Frontal cortex (tissue), 4 donors: Measurements from ENCODE around the gene RBM47. TPM values are rescaled to one million over a fixed set of nuclear protein-coding genes. Genes with fewer than 3 reads are reported as not detected.
"Not testable (repeated sequence)": the region's sequence is repeated elsewhere in the genome, so short reads cannot be mapped to it uniquely, and the experiment has no call there.

Experiments
- DNase-seq, 2 donors: peaks; one replicate each; pipeline ENCODE4 v3.0.0; 2012; ENCODE audit warnings: low spot score in 2 of 2
- FAIRE-seq: peaks from 2 replicates; lab custom pipeline; 2012; peaks lifted over from hg19 to GRCh38; lab: Jason Lieb, UNC
- total RNA-seq: library from RNA; depleted of rRNA; stranded (reverse); fragments of >200 nt; gene quantifications from one replicate; pipeline ENCODE4 v1.2.3, GENCODE V29; 2014
- donor health status: control.
- donor health status: control.
- donor health status: control.

The RBM47 gene
- total RNA-seq, 1 donor from 2014 or later, result 0.82 TPM

GRCh38 chr4:40571208-40571607 lies 58.5 kb downstream of the RBM47 start:
- no peak for DNase-seq
- no peak for FAIRE-seq

- FAIRE-seq, result no peak
- no peak for DNase-seq
These were observed 59.2 kb downstream of the RBM47 start for GRCh38 chr4:40570348-40571077.

GRCh38 chr4:40564815-40565483 lies 64.7 kb downstream of the RBM47 start:
- DNase-seq (no peak), FAIRE-seq (no peak)

GRCh38 chr4:40564004-40564403 lies 65.7 kb downstream of the RBM47 start:
- DNase-seq (no peak), FAIRE-seq (no peak)

- FAIRE-seq (no peak), DNase-seq (no peak)
These were observed 66.3 kb downstream of the RBM47 start for GRCh38 chr4:40563401-40563800.

- DNase-seq (no peak), FAIRE-seq (no peak)
These were observed 67.0 kb downstream of the RBM47 start for GRCh38 chr4:40562681-40563080.

DNA sequence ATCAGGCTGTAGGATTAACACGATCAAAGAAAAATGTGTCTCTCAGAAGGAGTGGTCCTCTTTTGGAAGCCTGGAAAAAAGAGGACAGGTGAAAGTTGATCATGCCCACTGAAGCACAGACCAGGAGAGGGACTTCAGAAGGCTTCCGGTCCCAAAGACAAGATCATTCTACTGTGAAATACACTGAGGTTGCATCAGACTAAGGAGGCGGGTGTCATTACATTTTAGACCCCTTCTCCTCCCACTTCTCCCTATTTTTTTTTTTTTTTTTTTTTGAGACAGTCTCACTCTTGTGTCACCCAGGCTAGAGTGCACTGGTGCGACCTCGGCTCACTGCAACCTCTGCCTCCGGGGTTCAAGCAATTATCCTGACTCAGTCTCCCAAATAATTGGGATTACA lies 67.5 kb downstream of the RBM47 start:
- no peak for FAIRE-seq
- no peak for DNase-seq

- FAIRE-seq, DNase-seq: not testable (repeated sequence)
These were observed 68.0 kb downstream of the RBM47 start for GRCh38 chr4:40561543-40562177.

DNA sequence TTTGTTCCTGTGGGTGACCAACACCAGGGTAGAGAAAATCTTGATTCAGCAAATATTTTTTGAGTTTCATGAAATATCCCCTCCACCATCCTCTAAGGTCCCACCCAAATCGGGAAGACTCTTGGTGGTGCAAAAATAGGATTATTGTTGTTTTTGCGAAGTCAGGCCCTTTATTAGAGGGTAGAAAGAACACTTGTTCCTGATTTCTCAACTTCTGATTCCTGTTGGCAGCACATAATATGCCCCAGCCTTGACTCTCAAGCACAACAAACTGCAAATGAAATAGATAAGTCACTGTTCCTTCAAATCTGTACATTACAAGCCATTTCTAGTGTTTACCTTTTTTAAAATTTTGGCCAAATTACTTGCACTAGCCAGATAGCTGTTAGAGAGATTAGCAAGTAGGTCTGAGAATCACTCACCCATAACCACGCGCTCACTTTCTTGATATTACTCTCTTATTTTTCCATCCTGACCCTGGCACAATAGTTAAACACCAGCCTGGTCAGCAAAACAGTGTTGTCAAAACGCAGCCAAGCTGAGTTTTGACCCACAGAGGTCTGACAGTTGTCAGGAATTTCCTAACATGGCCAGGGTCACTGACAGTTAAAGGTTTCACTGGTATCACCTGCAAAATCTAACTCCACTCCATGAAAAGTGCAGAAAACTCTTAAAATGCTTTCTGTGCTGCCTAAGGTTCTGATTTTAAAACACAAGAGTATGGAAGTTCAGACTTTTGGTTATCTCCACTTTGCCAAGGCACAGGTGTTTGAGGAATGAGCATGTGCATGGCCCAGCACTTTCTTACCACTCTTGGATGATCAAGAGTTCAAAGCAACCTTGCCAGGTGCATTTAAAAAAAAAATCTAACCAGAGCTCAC lies 69.8 kb downstream of the RBM47 start:
- FAIRE-seq, result no peak

DNA sequence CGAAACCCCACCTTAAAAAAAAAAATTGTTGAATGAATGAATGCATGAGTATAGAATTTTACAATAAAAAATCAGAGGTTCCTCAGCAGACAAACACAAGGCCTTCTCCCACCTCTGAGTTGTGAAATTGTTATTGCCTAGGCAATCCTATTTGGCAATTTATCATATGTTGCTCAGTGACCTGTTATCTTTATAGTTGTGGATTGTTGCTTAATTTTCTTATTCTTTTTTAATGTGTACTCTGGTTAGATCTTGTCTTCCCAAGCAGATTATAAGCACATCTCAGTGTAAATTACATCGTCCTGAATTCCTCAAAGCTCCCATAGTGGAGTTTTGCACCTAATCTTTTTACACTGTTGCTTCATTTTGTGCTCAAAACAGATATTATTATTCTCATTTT lies 71.9 kb downstream of the RBM47 start:
- FAIRE-seq, result no peak
- DNase-seq, result no peak

More for the DNA sequence above, 69.8 kb downstream of the RBM47 start:
- no peak for DNase-seq

- DNase-seq (no peak), FAIRE-seq (no peak)
These were observed 74.3 kb downstream of the RBM47 start for GRCh38 chr4:40555176-40555900.

DNA sequence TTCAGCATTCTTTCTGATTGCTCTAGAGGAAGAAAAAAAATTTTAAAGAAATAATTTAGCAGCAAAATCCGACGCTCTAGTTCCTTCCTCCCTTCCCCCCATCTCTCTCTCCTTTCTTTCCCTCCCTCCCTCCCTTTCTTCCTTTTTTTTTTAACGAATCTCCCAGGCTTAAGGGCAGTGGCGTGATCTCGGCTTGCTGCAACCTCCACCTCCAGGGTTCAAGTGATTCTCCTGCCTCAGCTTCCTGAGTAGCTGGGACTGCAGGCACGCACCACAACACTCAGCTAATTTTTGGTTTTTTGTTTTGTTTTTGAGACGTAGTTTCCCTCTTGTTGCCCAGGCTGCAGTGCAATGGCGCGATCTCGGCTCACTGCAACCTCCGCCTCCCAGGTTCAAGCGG lies 75.0 kb downstream of the RBM47 start:
- DNase-seq, FAIRE-seq: not testable (repeated sequence)

DNA sequence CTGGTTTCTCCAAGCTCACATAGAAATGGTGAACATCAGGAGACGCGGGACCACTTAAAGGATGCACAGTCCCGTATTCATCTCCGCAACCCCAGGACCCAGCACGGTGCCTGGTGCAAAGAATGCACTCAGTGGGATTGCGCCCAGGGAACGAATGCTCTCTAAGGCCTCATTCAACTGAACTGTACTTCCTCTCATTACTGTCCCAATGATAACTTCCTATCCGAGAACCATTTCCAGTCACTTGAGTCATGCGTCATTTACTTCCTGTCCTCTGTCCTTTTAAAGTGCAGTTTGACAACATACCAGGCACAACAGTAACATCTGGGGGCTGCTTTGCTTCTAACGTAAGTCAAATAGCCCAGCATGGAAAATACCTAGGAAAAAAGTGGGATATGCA lies 75.7 kb downstream of the RBM47 start:
- no peak for DNase-seq
- no peak for FAIRE-seq

DNA sequence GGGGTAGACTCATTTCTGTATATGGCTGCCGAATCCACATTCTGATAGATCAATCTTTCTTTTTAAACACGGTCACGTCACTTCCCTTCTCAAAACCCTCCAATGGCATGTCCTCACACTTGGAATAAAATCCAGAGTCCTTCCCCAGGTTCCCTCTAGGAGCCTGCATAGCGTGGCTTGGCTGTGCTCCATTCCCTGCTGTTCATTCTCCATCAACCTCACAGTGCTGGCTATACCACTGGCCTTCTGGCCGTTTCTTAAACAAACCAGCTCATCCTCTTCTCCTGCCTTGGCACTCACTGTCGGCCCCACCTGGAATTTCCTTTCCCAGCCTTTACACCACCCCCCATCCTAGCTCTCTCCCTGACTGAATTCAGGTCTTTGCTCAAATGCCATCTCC lies 77.1 kb downstream of the RBM47 start:
- DNase-seq (no peak), FAIRE-seq (no peak)

- not testable (repeated sequence) for DNase-seq, FAIRE-seq
These were observed 78.0 kb downstream of the RBM47 start for GRCh38 chr4:40551568-40552136.

DNA sequence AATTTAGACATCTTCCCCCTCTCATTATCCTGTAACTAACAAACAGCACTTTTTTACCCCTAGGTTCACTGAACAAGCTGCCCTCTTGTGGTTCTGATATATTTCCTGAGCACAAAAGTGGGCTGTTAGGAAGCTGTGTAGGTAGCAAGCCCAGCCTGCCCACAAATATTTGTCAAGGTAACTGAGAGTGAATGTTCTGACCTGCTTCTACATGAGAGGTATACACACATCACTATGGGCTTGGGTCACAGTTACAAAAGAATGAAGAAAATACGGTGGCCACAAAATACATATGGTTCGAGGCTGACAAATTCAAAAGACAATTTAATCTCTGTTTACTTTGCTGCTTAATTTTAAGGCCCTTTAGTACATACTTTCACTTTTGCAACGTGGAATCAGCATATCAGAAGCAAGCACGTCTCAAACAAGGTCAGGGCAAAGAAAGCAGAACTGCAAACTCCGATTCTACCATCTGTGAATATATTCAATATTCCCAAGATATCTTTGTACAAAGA lies 78.7 kb downstream of the RBM47 start:
- DNase-seq, result no peak
- FAIRE-seq, result no peak

DNA sequence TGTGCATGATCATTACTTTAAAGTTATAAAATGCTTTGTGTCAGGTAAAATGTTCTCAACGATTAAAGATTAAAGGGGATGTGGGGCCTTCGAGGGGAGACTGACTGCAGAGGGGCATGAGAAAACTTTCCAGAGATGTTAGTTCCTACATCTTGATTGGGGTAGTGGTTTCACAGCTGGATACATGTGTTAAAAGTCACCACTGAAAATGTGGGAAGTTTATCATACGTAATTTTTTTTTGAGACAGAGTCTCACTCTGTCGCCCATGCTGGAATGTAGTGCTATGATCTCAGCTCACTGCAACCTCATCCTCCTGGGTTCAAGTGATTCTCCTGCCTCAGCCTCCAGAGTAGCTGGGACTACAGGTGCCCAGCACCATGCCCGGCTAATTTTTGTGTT lies 79.5 kb downstream of the RBM47 start:
- FAIRE-seq, result no peak

GRCh38 chr4:40548256-40548655 lies 81.4 kb downstream of the RBM47 start:
- no peak for FAIRE-seq
- no peak for DNase-seq

More for the DNA sequence above, 79.5 kb downstream of the RBM47 start:
- no peak for DNase-seq

DNA sequence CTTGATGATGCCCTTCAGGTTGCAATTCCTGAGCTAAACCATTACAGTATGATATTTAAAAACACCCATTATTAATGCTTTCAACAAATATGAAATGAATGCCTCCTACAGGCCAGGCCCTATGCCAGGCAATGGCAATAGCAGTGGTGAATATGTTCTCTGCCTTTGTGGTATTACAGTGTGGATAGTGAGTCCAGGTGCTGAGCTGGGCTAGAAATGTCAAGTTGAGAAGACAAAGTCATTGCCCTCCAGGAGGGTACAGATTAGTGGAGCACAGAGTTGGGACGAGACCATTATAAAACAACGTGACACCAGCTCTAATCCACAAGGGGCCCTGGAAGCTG lies 81.9 kb downstream of the RBM47 start:
- DNase-seq (no peak), FAIRE-seq (no peak)
